HepG2 (cell line): Measurements from ENCODE around the gene PTMA. TPM values are rescaled to one million over a fixed set of nuclear protein-coding genes. Genes with fewer than 3 reads are reported as not detected.

Experiments
- ARID2 ChIP-seq: sonication (generic); formaldehyde crosslinking; IDR thresholded peaks from 2 replicates; pipeline ENCODE4 v1.8.1; 2022; ENCODE audit warnings: mild to moderate bottlenecking, missing genetic modification reagents, borderline replicate concordance
- CCDC6 ChIP-seq: sonication (generic); formaldehyde crosslinking; IDR thresholded peaks from 2 replicates; pipeline ENCODE4 v1.8.1; 2022; ENCODE audit warnings: mild to moderate bottlenecking, missing genetic modification reagents, moderate library complexity
- MAFG ChIP-seq: sonication (generic); formaldehyde crosslinking; IDR thresholded peaks from 2 replicates; pipeline ENCODE4 v1.5.1; 2020; ENCODE audit warnings: mild to moderate bottlenecking, missing genetic modification reagents
- MAZ ChIP-seq, 2 experiments: sonication (generic) in 1 of 2; formaldehyde crosslinking in 1 of 2; IDR thresholded peaks; 2 replicates each; pipeline versions ENCODE4 v1.5.0 to v1.6.1; 2012 to 2020; ENCODE audit warnings: low read depth in 2 of 2, mild to moderate bottlenecking in 2 of 2, borderline replicate concordance in 1 of 2, improper control_type of control experiment in 1 of 2, low read length in 1 of 2, missing genetic modification reagents in 1 of 2, moderate library complexity in 1 of 2
- MBD4 ChIP-seq: IDR thresholded peaks from 2 replicates; pipeline ENCODE4 v1.6.1; 2012; ENCODE audit warnings: low read length, inconsistent platforms, borderline replicate concordance
- MIER3 ChIP-seq: IDR thresholded peaks from 2 replicates; pipeline ENCODE4 v1.6.1; 2016; ENCODE audit warnings: missing compliant biosample characterization, borderline replicate concordance
- MTA1 ChIP-seq: sonication (generic); formaldehyde crosslinking; IDR thresholded peaks from 2 replicates; pipeline ENCODE4 v1.4.0; 2020; ENCODE audit warnings: missing genetic modification reagents, mild to moderate bottlenecking, borderline replicate concordance
- NR2C2 ChIP-seq: sonication (generic); formaldehyde crosslinking; IDR thresholded peaks from 2 replicates; pipeline ENCODE4 v1.4.0; 2020; ENCODE audit warnings: missing genetic modification reagents, mild to moderate bottlenecking, moderate library complexity, borderline replicate concordance
- POGZ ChIP-seq: sonication (generic); formaldehyde crosslinking; IDR thresholded peaks from 2 replicates; pipeline ENCODE4 v1.4.0; 2020; ENCODE audit warnings: mild to moderate bottlenecking, missing genetic modification reagents
- RAD51 ChIP-seq: fragments of 450-650 bp; IDR thresholded peaks from 2 replicates; pipeline ENCODE4 v1.6.1; 2016; ENCODE audit warnings: borderline replicate concordance
- REL ChIP-seq: sonication (generic); formaldehyde crosslinking; conservative IDR thresholded peaks from 2 replicates; pipeline ENCODE4 v1.8.0; 2022; ENCODE audit warnings: mild to moderate bottlenecking, missing genetic modification reagents, moderate library complexity
- RFXANK ChIP-seq: IDR thresholded peaks from 2 replicates; pipeline ENCODE4 v1.6.1; 2016
- SAP130 ChIP-seq: IDR thresholded peaks from 2 replicates; pipeline ENCODE4 v1.6.1; 2016; ENCODE audit warnings: low read depth
- SPEN ChIP-seq: sonication (generic); formaldehyde crosslinking; IDR thresholded peaks from 2 replicates; pipeline ENCODE4 v1.5.1; 2020; ENCODE audit warnings: low read depth, mild to moderate bottlenecking, missing genetic modification reagents
- TBX2 ChIP-seq: sonication (generic); formaldehyde crosslinking; IDR thresholded peaks from 2 replicates; pipeline ENCODE4 v1.5.0; 2020; ENCODE audit warnings: missing genetic modification reagents, mild to moderate bottlenecking, borderline replicate concordance
- XBP1 ChIP-seq: sonication (generic); formaldehyde crosslinking; IDR thresholded peaks from 2 replicates; pipeline ENCODE4 v1.5.0; 2020; ENCODE audit warnings: missing genetic modification reagents
- ZBTB21 ChIP-seq: sonication (generic); formaldehyde crosslinking; IDR thresholded peaks from 2 replicates; pipeline ENCODE4 v1.4.0; 2020; ENCODE audit warnings: missing genetic modification reagents
- ZNF235 ChIP-seq: sonication (generic); formaldehyde crosslinking; IDR thresholded peaks from 2 replicates; pipeline ENCODE4 v1.8.1; 2023; ENCODE audit warnings: mild to moderate bottlenecking, missing genetic modification reagents, borderline replicate concordance
- ZNF44 ChIP-seq: sonication (generic); formaldehyde crosslinking; IDR thresholded peaks from 2 replicates; pipeline ENCODE4 v1.5.1; 2020; ENCODE audit warnings: mild to moderate bottlenecking, missing genetic modification reagents
- ZNF670 ChIP-seq: sonication (generic); formaldehyde crosslinking; IDR thresholded peaks from 2 replicates; pipeline ENCODE4 v1.8.0; 2022; ENCODE audit warnings: mild to moderate bottlenecking, missing genetic modification reagents, borderline replicate concordance
- ZNF761 ChIP-seq: sonication (generic); formaldehyde crosslinking; conservative IDR thresholded peaks from 2 replicates; pipeline ENCODE4 v1.4.0; 2020; ENCODE audit warnings: mild to moderate bottlenecking, missing genetic modification reagents
- polyA plus RNA-seq, 8 experiments: library from polyadenylated mRNA; depleted of rRNA in 3 of 8; stranded (reverse) in 7 of 8; unstranded in 1 of 8; fragments of >200 nt; fragmentation: Illumina TruSeq in 4 of 8; extraction: Trizol in 4 of 8; gene quantifications; 2 replicates each; pipeline versions ENCODE4 v1.2.1 to v1.2.3, GENCODE V29; 2011 to 2016; ENCODE audit warnings: low read depth in 4 of 8, missing spikeins in 1 of 8, mixed read lengths in 1 of 8; ENCODE audit not compliant: insufficient read depth in 1 of 8
- total RNA-seq, 5 experiments: library from RNA; depleted of rRNA; stranded (reverse); fragments of >200 nt; fragmentation: Illumina TruSeq; extraction: Trizol; gene quantifications; 2 replicates each; pipeline ENCODE4 v1.2.3, GENCODE V29; 2016; ENCODE audit warnings: low read depth in 1 of 5
- TF ChIP-seq, protein P1 (sequence below): sonication (generic); formaldehyde crosslinking; IDR thresholded peaks from 2 replicates; pipeline ENCODE4 v1.5.0; 2020; ENCODE audit warnings: missing genetic modification reagents
- TF ChIP-seq, protein P2 (sequence below): sonication (generic); formaldehyde crosslinking; IDR thresholded peaks from 2 replicates; pipeline ENCODE4 v1.4.0; 2020; ENCODE audit warnings: mild to moderate bottlenecking, missing genetic modification reagents
- TF ChIP-seq, protein P3 (sequence below): sonication (generic); formaldehyde crosslinking; IDR thresholded peaks from 2 replicates; pipeline ENCODE4 v1.4.0; 2020; ENCODE audit warnings: low read depth, mild to moderate bottlenecking, missing genetic modification reagents
- TF ChIP-seq, protein P4 (sequence below): sonication (generic); formaldehyde crosslinking; IDR thresholded peaks from 2 replicates; pipeline ENCODE4 v1.4.0; 2020; ENCODE audit warnings: mild to moderate bottlenecking, missing genetic modification reagents

The PTMA gene
- total and polyA plus RNA-seq, 2 of the 13 experiments (the other 11 are each of a cell fraction or from before 2014, with no cell fraction given): 190 to 1,086 TPM

DNA sequence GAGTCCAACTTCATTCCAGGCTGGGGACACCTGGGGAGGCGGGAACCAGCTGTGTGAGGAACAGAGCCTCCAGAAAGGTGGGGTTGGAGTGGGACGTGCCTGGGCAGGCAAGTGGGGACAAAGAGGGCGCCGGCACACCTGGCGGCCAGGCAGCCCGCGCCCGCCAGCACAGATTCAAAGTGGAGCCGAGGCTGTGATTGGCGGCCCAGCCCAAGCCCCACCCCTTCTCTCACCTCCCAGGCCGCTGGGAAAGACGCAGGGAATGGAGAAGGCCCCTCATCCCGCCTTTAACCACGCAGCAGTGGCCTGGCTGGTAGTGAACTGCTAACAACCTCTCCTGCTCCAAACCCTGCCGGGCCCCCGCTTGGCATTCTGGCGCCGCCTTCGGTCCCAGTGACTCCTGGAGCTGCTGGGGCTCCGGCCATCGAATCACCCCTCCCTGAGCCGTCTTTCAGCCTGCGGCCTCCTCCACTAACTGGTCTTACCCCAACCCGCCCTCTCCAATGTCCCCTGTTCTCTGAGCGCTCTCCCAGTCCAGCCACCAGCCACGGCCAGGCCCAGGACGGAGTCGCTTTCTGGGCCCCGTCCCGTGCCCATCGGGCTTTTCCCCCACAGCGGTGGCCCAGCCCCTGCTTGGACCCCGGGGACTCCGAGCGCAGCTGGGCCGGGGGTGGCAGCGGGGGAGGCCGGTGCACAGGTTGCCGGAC lies 27.9 kb upstream of the PTMA start (continued):
- TF ChIP-seq MBD4 (no peak), RFXANK (CRISPR knock-in tag) (0 out of 2 replicates have a peak, but pooled peaks have one; percentile 41), ZNF44 (CRISPR knock-in tag) (no peak), RAD51 (no peak), MAFG (CRISPR knock-in tag) (no peak), ARID2 (CRISPR knock-in tag) (no peak; the same call in 1 of the 2 replicates), POGZ (CRISPR knock-in tag) (peak; percentile 58; the same call in 1 of the 2 replicates), NR2C2 (CRISPR knock-in tag) (no peak), REL (peak; percentile 92), MTA1 (CRISPR knock-in tag) (peak; percentile 30; the same call in 1 of the 2 replicates), MAZ (IDR thresholded peaks at IDR 0.05; ENCODE audit: borderline replicate concordance, low read depth, low read length) (no peak), MAZ (CRISPR knock-in tag; IDR thresholded peaks at IDR 0.05; ENCODE audit: low read depth) (0 out of 2 replicates have a peak, but pooled peaks have one; percentile 50), ZNF761 (CRISPR knock-in tag) (no peak), ZNF235 (CRISPR knock-in tag) (peak; percentile 94), CCDC6 (peak; percentile 92), ZNF670 (CRISPR knock-in tag) (peak; percentile 20; the same call in 1 of the 2 replicates), XBP1 (no peak), MIER3 (CRISPR knock-in tag) (peak; percentile 14; the same call in 1 of the 2 replicates), SPEN (CRISPR knock-in tag) (no peak; the same call in 1 of the 2 replicates), SAP130 (CRISPR knock-in tag) (peak; percentile 60), TBX2 (peak; percentile 70; the same call in 1 of the 2 replicates), ZBTB21 (CRISPR knock-in tag) (no peak)
- TF ChIP-seq, protein P1, sequence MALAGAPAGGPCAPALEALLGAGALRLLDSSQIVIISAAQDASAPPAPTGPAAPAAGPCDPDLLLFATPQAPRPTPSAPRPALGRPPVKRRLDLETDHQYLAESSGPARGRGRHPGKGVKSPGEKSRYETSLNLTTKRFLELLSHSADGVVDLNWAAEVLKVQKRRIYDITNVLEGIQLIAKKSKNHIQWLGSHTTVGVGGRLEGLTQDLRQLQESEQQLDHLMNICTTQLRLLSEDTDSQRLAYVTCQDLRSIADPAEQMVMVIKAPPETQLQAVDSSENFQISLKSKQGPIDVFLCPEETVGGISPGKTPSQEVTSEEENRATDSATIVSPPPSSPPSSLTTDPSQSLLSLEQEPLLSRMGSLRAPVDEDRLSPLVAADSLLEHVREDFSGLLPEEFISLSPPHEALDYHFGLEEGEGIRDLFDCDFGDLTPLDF: peak; percentile 97
- TF ChIP-seq, protein P2, sequence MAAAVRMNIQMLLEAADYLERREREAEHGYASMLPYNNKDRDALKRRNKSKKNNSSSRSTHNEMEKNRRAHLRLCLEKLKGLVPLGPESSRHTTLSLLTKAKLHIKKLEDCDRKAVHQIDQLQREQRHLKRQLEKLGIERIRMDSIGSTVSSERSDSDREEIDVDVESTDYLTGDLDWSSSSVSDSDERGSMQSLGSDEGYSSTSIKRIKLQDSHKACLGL (CRISPR knock-in tag): peak; percentile 82
- TF ChIP-seq, protein P3, sequence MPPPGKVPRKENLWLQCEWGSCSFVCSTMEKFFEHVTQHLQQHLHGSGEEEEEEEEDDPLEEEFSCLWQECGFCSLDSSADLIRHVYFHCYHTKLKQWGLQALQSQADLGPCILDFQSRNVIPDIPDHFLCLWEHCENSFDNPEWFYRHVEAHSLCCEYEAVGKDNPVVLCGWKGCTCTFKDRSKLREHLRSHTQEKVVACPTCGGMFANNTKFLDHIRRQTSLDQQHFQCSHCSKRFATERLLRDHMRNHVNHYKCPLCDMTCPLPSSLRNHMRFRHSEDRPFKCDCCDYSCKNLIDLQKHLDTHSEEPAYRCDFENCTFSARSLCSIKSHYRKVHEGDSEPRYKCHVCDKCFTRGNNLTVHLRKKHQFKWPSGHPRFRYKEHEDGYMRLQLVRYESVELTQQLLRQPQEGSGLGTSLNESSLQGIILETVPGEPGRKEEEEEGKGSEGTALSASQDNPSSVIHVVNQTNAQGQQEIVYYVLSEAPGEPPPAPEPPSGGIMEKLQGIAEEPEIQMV (CRISPR knock-in tag): peak; percentile 98; the same call in 1 of the 2 replicates
- TF ChIP-seq, protein P4, sequence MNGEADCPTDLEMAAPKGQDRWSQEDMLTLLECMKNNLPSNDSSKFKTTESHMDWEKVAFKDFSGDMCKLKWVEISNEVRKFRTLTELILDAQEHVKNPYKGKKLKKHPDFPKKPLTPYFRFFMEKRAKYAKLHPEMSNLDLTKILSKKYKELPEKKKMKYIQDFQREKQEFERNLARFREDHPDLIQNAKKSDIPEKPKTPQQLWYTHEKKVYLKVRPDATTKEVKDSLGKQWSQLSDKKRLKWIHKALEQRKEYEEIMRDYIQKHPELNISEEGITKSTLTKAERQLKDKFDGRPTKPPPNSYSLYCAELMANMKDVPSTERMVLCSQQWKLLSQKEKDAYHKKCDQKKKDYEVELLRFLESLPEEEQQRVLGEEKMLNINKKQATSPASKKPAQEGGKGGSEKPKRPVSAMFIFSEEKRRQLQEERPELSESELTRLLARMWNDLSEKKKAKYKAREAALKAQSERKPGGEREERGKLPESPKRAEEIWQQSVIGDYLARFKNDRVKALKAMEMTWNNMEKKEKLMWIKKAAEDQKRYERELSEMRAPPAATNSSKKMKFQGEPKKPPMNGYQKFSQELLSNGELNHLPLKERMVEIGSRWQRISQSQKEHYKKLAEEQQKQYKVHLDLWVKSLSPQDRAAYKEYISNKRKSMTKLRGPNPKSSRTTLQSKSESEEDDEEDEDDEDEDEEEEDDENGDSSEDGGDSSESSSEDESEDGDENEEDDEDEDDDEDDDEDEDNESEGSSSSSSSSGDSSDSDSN: peak; percentile 70
